ENCODE data around the gene EFR3B.
"Not testable (repeated sequence)": the region's sequence is repeated elsewhere in the genome, so short reads cannot be mapped to it uniquely, and the experiment has no call there.

The EFR3B gene

DNA sequence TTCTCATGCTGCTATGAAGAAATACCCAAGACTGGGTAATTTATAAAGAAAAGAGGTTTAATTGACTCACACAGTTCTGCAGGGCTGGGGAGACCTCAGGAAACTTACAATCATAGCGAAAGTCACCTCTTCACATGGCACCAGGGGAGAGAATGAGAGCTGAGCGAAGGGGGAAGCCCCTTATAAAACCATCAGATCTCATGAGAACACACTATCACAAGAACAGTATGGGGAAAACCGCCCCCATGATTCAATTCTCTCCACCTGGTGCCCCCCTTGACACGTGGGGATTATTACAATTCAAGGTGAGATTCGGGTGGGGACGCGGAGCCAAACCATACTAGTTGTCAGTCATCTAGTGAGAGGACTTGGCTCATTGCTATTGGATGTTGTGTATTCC, 60.5 kb downstream of the EFR3B start:
- in situ Hi-C loops (cut with HindIII; ENCODE audit: low sequenced_read_pairs) = loop anchor here (25.0 kb wide), 1 partner anchor 115 kb away; no protein-coding TSS in a partner anchor

DNA sequence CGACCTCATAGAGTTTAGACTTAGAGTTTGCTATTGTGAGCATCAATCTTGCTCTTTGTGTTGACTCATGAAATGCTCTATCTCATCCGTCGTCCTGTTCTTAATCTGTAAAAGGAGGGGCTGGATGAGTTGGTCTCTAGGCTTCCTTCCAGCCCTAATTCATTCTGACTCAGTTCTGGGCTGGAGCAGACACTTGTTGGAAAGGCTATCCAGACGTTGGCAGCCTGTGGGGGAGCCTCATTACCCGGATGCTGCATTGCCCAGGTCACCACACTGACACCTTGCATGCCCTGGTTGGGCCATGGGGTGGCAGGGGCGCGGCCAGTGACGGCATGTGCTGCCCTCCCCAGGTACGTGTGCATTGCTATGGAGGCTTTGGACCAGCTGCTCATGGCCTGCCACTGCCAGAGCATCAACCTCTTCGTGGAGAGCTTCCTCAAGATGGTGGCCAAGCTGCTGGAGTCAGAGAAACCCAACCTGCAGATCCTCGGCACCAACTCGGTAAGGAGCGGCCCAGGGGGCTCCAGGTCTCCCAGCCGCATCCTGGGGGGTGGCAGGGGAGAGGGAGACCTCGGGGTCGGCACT, 61.5 kb downstream of the EFR3B start:
- in situ Hi-C loops (cut with HindIII; ENCODE audit: low sequenced_read_pairs) = loop anchor here (25.0 kb wide), 1 partner anchor 116 kb away; no protein-coding TSS in a partner anchor

- in situ Hi-C loops (cut with HindIII; ENCODE audit: low sequenced_read_pairs) = loop anchor here (25.0 kb wide), 1 partner anchor 117 kb away; no protein-coding TSS in a partner anchor
Measured at GRCh38 chr2:25104736-25105135, 62.9 kb downstream of the EFR3B start.

DNA sequence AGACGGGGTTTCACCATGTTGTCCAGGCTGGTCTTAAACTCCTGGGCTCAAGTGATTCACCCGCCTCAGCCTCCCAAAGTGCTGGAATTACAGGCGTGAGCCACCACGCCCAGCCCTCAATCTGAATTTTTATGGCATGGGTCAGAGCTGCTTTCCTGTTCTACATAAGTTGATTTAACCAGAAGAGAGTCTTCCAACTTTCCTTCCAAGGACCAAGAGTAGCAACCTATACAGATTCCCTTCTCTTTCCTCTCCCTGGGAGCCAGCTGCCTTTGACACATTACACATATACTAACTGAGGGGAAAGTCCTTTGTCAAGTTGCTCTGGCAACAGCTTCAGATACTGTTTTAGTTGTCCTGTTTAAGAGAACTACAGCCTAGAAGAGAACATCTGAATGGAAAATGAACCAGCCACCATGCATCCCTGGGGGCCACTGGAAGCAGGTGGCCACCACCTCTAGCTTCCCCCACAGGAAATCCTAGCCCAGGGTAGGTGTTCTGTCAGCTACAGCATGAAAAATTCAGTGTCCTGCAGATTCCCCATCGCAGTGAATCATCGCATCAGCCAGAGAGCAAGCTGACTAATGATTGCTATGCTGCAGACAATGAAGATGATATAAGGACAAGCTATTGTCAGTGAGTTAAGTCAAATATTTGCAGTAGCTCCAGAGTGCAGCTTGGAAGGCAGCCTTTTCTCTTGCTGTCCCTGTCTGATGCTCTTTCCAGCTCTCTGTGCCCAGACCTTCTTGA, 63.6 kb downstream of the EFR3B start:
- in situ Hi-C loops (cut with HindIII; ENCODE audit: low sequenced_read_pairs) = loop anchor here (25.0 kb wide), 1 partner anchor 118 kb away; no protein-coding TSS in a partner anchor

GRCh38 chr2:25109822-25110221, 67.9 kb downstream of the EFR3B start:
- in situ Hi-C loops (cut with HindIII; ENCODE audit: low sequenced_read_pairs) = loop anchor here (25.0 kb wide), 1 partner anchor 123 kb away; no protein-coding TSS in a partner anchor

DNA sequence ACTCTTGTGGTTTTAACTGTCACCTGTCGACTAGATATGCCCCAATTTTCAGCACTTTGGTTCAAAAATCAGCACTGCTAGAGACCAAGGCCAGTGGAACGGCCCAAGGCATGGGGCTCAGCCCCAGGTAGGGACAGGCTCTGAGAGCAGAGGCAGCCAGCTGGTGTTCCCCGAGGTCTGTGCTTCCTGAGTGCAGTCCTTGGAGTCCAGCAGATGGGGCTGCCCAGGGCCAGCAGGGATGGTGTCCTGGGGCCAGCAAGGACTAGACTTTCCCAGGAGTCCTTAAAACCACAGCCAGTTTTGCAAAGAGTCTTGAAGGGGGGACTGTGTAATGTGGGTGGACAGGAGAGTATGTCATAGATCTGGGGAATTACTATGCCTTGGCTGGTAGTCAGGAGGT, 70.2 kb downstream of the EFR3B start:
- in situ Hi-C loops (cut with HindIII; ENCODE audit: low sequenced_read_pairs) = loop anchor here (25.0 kb wide), 1 partner anchor 125 kb away; no protein-coding TSS in a partner anchor

- in situ Hi-C loops (cut with HindIII; ENCODE audit: low sequenced_read_pairs) = loop anchor here (25.0 kb wide), 1 partner anchor 128 kb away; no protein-coding TSS in a partner anchor
Measured at GRCh38 chr2:25115249-25115883, 73.5 kb downstream of the EFR3B start.

DNA sequence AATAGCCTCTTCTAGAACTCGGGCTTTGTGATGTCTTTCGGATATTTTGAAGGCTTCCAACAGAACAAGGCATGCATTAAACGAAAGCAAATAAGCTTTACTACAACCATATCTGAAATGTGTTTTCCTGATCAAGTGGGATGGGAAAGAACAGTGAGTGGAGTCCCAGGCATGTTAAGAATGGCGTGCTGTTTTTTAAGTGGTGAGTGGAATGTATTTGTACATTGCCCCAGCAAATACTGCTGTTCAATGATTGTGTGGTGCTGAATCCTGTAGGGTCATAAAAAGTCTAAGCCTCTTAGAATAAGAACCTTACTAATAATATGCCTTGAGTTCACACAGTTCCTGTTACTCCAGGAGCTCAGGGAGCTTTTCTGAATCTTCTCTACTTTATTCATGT, 74.0 kb downstream of the EFR3B start:
- in situ Hi-C loops (cut with HindIII; ENCODE audit: low sequenced_read_pairs) = loop anchor here (25.0 kb wide), 1 partner anchor 129 kb away; no protein-coding TSS in a partner anchor

GRCh38 chr2:25116956-25117355, 75.1 kb downstream of the EFR3B start:
- in situ Hi-C loops (cut with HindIII; ENCODE audit: low sequenced_read_pairs) = loop anchor here (25.0 kb wide), 1 partner anchor 130 kb away; no protein-coding TSS in a partner anchor

- in situ Hi-C loops (cut with HindIII; ENCODE audit: low sequenced_read_pairs) = loop anchor here (25.0 kb wide), 1 partner anchor 132 kb away; no protein-coding TSS in a partner anchor
Measured at GRCh38 chr2:25119263-25119662, 77.4 kb downstream of the EFR3B start.

DNA sequence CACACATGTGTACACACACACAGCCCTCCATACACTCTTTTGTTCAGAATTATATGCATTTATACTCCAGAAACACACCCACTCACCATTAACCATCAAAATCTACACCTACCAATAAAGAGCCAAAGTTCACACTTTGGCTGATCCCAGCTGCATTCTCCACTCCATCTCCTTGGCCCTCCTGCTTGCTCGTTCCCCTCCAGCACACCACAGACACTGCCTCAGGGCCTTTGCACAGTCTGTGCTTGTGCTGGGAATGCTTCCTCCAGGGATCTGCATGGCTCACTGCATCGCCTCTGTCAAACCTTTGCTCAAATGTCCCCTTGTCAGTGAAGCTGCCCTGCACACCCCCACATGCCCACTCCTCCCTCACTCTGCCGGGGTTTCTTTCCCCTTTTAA, 80.5 kb downstream of the EFR3B start:
- in situ Hi-C loops (cut with HindIII; ENCODE audit: low sequenced_read_pairs) = loop anchor here (25.0 kb wide), 1 partner anchor 135 kb away; no protein-coding TSS in a partner anchor

DNA sequence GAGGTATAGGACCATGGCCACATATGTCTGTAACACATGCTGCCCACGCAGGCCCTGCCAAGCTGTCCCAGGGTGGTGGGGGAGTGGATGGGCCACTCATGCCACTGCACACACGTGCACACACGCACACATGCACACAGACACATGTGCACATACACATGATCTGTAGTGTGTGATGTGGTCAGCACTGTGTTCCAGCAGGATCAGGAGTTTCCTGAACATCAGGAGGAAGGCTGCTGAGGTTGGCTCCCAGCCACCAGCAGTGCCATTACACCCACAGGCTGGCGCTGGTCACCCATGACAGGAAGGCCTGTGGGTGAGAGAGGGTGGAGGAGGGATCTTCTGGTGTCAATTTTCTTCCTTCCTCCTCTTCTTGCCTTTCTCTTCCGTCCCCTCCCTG, 81.8 kb downstream of the EFR3B start:
- in situ Hi-C loops (cut with HindIII; ENCODE audit: low sequenced_read_pairs) = loop anchor here (25.0 kb wide), 1 partner anchor 136 kb away; no protein-coding TSS in a partner anchor

DNA sequence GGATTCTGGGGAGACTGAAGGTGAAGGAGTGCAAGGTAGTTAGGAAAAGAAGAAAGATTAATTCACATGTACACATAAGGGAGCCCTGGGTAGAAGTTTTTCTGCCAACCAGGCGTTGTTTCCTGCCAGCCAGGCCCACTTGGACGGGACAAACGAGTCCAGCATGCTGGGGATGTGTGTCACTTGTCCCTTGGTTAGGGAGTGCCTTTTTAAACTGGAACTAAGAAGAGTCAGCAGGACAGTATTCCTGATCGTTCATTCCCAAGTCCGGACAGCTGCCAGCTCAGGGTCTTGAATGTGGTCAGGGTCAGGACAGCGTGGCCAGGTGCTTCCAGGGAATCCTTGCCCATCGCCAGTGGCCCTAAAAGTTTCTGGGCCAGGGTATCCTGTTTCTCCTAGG, 83.3 kb downstream of the EFR3B start:
- in situ Hi-C loops (cut with HindIII; ENCODE audit: low sequenced_read_pairs) = no loop called here

GRCh38 chr2:25125976-25126375, 84.1 kb downstream of the EFR3B start:
- in situ Hi-C loops (cut with HindIII; ENCODE audit: low sequenced_read_pairs) = no loop called here

DNA sequence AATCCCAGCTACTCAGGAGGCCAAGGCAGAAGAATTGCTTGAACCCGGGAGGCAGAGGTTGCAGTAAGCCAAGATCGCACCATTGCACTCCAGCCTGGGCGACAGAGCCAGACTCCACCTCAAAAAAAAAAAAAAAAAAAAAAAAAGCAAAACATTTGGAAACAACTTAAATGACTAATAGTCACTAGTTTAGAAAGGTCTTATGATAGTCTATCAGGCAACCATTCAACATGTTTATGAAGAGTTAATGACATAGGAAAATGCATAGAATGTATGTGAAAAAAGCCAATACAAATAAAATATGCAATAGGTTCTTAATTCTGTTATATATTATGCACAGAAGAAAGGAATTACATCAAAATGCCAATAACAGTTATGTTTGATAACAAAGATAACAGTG, 85.2 kb downstream of the EFR3B start:
- in situ Hi-C loops (cut with HindIII; ENCODE audit: low sequenced_read_pairs) = not testable (repeated sequence)

- in situ Hi-C loops (cut with HindIII; ENCODE audit: low sequenced_read_pairs) = no loop called here
Measured at GRCh38 chr2:25127646-25128045, 85.8 kb downstream of the EFR3B start.

GRCh38 chr2:25129901-25130520, 88.1 kb downstream of the EFR3B start:
- in situ Hi-C loops (cut with HindIII; ENCODE audit: low sequenced_read_pairs) = no loop called here

DNA sequence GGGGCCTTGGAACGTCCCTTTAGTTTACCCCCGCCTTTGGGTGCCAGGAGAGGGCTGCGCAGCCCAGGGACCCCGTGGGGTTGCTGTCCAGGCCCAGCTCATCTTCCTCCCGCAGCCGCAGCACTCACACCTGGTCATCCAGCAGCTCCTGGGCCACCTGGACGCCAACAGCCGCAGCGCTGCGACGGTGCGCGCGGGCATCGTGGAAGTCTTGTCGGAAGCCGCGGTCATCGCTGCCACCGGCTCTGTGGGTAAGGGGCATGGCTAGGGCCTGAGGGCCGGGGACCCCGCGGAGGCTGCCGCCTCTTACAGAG, 89.3 kb downstream of the EFR3B start:
- in situ Hi-C loops (cut with HindIII; ENCODE audit: low sequenced_read_pairs) = no loop called here

DNA sequence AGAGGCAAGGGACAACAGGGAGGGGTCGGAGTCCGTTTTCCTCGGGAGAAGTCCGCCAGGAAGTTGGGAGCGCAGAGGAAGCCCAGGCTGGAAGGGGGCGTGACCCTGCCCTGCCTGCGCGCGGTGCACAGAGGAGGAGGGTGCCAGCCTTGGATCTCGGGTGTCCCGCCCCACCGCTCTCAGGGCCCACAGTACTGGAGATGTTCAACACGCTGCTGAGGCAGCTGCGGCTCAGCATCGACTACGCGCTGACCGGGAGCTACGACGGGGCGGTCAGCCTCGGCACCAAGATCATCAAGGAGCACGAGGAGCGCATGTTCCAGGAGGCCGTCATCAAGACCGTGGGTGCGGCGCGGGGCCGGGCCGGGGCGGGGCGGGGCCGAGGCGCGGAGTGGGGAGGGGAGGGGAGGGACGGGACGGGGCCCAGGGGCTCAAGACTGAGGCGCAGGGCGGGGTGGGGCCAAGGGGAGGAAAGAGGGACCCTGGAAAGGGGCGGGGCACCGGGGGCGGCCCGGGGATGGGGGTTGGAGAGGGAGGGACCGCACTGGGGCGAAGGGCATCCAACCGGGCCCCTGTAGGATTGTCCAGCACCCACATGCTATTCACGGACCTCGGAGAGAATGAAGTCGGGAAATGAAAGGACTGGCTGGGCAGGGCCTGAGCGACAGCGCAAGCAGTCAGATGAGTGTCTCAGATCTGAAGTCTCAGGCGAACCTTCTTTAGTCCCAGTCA, 89.9 kb downstream of the EFR3B start:
- in situ Hi-C loops (cut with HindIII; ENCODE audit: low sequenced_read_pairs) = no loop called here

DNA sequence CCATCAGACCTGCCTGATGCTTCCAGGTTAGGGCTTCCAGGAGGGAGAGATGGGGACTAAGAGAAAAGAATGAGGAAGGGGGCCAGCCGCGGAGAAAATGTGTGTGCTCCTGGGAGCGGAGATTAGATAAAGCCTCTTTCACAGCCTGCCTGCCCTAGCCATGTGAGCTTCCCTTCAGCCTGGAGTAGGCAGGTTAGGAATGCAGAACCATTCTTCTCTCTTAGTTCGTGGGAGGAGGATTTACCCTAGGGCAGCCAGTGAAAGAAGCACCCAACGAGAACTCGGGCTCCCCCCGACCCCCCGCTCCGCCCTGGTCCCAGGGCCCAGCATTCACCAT, 90.4 kb downstream of the EFR3B start:
- in situ Hi-C loops (cut with HindIII; ENCODE audit: low sequenced_read_pairs) = no loop called here

DNA sequence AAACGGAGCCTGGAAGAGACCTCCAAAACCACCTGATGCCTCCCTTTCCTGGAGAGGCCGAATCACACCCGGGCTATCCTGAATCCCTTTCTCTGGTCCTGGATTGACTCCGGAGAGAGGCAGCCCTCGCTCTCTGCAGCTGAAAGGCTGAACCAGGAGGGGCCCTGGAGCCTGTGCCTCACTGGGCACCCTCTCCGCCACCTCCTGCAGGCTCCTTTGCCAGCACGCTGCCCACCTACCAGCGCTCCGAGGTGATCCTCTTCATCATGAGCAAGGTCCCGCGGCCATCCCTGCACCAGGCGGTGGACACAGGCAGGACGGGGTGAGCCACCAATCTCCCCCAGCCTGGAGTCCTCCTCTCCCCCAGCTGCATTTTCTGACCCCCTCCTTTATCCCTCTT, 90.8 kb downstream of the EFR3B start:
- in situ Hi-C loops (cut with HindIII; ENCODE audit: low sequenced_read_pairs) = no loop called here

All from DLD1 (cell line).